Measurements from ENCODE around the gene ZSWIM5. TPM values are rescaled to one million over a fixed set of nuclear protein-coding genes. Genes with fewer than 3 reads are reported as not detected.
"Not testable (repeated sequence)": the region's sequence is repeated elsewhere in the genome, so short reads cannot be mapped to it uniquely, and the experiment has no call there.

ZSWIM5 gene
- 0.17 and 0.42 TPM in 2 replicates for total RNA-seq

- intact Hi-C loops (cut with micrococcal nuclease) = loop anchor here (2.0 to 5.0 kb wide), 3 partner anchors 97 to 481 kb away; partner anchors contain the start of genes GPBP1L1 and TMEM69
Measured at GRCh38 chr1:45205910-45206721, at the start of gene ZSWIM5. TSS of gene ZSWIM5 (minus strand) at chr1:45206605. CDS start at chr1:45206350, 255 bp downstream.

GRCh38 chr1:45254490-45254889 lies 48.1 kb upstream of the ZSWIM5 start:
- intact Hi-C loops (cut with micrococcal nuclease) = no loop called here

- intact Hi-C loops (cut with micrococcal nuclease) = no loop called here
Measured at GRCh38 chr1:45250544-45250943, 44.1 kb upstream of the ZSWIM5 start.

GRCh38 chr1:45248004-45248403 lies 41.6 kb upstream of the ZSWIM5 start:
- intact Hi-C loops (cut with micrococcal nuclease) = not testable (repeated sequence)

DNA sequence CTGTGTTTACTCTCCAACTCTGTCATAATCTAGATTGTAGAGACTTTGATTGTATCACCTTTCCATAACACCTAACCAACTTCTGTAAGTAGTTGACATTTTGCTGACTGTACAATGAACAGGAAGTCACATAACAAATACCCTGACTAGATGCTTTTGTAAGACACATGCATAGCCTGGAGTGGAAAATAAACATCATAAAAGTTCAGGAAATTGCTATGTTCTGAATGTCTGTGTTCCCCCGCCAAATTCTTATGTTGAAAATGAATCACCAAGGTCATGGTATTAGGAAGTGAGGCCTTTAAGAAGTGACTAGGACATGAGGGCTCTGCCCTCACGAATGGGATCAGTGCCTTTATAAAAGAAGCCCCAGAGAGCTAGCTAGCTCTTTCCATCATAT lies 40.4 kb upstream of the ZSWIM5 start:
- intact Hi-C loops (cut with micrococcal nuclease) = no loop called here

DNA sequence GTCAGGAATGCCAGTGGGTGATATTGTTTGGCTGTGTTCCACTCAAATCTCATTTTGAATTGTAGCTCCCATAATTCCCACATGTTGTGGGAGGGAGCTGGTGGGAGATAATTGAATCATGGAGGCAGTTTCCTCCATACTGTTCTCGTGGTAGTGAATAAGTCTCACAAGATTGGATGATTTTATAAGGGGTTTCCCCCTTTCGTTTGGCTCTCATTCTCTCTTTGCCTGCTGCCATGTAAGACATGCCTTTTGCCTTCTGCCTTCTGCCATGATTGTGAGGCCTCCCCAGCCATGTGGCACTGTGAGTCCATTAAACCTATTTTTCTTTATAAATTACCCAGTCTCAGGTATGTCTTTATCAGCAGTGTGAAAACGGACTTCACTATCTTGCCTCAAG lies 40.0 kb upstream of the ZSWIM5 start:
- intact Hi-C loops (cut with micrococcal nuclease) = not testable (repeated sequence)

DNA sequence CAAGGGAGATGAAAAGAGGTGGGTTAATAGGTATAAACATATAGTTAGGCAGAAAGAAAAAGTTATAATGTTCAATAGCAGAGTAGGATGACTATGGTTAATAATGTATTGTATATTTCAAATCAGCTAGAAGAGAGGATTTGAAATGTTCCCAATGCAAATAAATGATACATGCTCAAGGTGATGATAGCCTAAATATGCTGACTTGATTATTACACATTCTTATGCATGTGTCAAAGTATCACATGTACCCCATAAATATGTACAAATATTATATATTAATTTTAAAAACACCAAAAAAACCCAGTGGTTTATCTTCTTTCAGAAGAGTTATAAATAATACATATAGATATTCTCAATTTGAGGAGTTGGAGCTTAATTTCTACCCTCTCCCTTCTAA lies 38.3 kb upstream of the ZSWIM5 start:
- intact Hi-C loops (cut with micrococcal nuclease) = no loop called here

GRCh38 chr1:45243476-45244343 lies 37.3 kb upstream of the ZSWIM5 start:
- intact Hi-C loops (cut with micrococcal nuclease) = no loop called here

- intact Hi-C loops (cut with micrococcal nuclease) = no loop called here
Measured at GRCh38 chr1:45238846-45239245, 32.4 kb upstream of the ZSWIM5 start.

DNA sequence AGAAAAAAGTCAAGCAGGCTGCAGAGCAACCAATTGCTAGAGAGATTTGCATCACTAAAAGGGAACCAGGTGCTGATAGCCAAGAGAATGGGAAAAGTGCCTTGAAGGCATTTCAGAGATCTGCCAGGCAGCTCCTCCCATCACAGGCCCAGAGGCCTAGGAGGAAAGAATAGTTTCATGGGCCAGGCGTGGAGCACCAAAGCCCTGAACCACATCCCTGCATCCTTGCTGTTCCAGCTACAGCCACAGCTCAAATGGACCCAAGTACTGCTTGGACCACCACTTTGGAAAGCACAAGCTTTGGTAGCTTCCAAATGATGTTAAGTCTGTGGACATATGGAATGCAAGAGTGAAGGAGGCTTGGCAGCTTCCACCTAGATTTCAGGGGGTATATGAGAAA lies 29.7 kb upstream of the ZSWIM5 start:
- intact Hi-C loops (cut with micrococcal nuclease) = no loop called here

DNA sequence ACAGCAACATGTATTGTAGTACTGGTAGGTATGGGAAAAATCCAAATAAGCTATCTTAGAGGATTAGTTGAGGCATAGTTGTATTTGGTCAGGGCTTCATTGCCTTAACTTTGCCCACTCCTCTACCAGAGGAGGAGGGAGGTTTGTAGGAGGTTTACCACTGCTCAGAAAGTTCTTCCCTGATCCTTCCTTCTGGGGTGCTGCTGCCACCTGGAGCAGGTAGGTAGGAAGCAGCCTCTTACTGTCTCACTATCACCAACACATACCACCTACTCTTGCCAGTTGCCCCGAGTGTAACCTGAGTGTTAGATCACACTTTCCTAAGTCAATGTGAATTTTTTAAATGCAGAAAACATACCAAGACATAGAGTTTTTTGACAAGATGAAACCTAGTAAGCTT lies 24.1 kb upstream of the ZSWIM5 start:
- intact Hi-C loops (cut with micrococcal nuclease) = loop anchor here (1.0 kb wide), 1 partner anchor 216 kb away; no protein-coding TSS in a partner anchor

- intact Hi-C loops (cut with micrococcal nuclease) = no loop called here
Measured at GRCh38 chr1:45225598-45225997, 19.2 kb upstream of the ZSWIM5 start.

DNA sequence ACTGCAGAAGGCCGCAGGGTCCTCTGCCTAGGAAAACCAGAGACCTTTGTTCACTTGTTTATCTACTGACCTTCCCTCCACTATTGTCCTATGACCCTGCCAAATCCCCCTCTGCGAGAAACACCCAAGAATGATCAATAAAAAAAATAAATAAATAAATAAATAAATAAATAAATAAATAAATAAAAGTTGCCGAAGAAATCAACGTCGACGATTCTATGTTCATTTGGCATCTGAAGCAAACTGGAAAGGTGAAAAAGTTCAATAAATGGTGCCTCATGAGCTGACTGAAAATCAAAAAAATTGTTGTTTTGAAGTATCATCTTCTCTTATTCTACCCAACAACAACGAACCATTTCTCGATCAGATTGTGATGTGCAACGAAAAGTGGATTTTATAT lies 17.3 kb upstream of the ZSWIM5 start:
- intact Hi-C loops (cut with micrococcal nuclease) = not testable (repeated sequence)

DNA sequence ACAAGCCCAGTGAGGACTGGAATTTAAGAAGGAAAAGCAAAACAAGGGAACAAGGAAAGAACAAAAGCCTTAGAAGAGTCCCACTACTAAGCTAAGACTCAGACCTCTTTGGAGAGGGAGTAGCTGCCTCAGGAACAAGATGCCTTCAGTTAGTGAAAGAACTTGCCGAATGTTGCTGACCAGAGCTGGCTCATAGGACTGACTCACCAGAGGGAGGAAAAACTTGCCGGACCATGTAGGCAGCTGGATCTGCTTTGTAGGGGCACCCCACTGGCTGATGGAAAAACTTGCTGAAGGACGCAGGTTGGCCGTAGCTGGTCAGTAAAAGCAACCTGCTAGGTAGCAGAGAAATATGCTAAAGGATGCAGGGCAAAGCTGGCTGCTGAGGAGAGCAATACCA lies 15.3 kb upstream of the ZSWIM5 start:
- intact Hi-C loops (cut with micrococcal nuclease) = no loop called here

DNA sequence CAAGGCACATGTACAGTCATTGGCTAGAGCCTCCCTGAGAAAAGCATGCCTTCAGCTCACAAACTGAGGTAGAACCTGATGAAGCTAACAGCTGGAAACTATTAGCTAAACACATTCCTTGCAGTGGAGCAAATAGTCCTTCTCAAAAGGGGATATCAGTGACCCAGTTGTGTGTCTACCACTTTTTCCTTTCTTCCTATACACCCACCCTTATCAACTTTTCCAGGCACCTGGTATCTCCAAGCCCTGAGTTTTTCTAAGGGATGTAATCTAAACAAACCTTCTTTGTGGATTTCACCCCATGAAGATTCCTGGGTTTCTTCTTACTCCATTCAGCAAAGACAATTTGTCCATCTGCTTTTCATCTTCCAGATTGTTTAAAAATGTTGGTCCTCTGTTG lies 10.5 kb upstream of the ZSWIM5 start:
- intact Hi-C loops (cut with micrococcal nuclease) = no loop called here

- intact Hi-C loops (cut with micrococcal nuclease) = no loop called here
Measured at GRCh38 chr1:45216200-45216541, 9.8 kb upstream of the ZSWIM5 start.

DNA sequence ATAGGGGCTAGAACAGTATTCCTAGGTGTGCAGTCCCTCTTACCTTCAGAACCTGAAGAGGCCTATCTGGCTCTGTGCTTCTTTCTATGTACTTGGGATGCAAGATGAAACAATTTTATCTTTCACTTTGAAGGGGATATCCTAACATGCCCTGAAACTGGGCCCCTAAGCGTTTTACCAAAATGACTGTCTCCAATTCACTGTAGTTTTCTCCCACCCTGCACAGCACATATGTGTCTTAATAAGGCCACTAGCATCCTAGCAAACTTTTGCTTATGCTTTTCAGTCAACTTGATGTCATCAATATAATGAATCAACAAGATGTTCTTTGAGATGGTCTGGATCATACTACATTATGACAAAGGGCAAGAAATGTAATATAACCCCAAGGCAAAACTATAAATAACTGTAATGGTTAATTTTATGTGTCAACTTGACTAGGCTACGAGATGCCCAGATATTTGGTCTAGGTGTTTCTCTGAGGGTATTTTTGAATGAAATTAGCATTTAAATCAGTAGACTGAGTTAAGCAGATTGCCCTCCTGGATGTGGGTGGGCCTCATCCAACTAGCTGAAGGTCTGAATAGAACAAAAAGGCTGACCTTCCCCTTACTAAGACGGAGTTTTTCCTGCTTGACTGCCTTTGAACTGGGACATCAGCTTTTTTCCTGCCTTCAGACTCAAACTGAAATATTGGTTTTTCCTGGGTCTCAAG lies 9.2 kb upstream of the ZSWIM5 start:
- intact Hi-C loops (cut with micrococcal nuclease) = no loop called here

DNA sequence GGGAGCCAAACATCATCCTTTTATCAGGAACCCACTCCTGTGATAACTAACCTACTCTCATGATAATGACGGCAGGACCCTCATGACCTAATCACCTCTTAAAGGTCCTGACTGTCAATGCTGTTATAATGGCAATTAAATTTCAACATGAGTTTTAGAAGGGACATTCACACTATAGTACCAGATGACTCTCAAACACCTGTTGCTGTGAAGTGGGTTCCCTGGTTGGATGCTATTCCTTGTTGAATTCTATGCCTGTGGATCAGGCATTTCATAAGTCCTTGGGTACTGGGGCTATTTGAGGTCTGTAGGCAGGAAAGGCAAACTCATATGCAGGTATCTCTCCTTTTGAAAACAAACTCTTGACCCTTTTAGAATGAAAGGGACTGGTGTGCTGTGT lies 7.5 kb upstream of the ZSWIM5 start:
- intact Hi-C loops (cut with micrococcal nuclease) = no loop called here

DNA sequence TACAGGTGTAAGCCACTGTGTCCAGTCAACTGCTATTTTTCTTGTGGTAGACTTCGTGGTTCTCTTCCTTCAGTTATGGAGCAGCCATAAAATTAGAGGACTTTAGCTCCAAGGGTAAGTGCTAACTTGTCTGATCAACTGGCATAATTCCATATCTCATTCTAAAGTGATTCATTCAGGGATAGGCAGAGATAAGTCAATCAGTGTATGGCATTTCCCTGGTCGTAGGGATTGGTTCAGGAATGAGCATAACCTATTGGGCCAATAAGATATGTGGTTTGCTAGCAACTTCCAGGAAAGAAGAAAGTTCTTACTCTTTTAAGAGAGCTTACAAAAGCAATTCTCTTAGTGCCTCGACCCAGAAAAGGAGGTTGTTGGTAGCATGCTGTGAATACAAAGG lies 4.7 kb upstream of the ZSWIM5 start:
- intact Hi-C loops (cut with micrococcal nuclease) = no loop called here

GRCh38 chr1:45206808-45207623 lies 611 bp upstream of the ZSWIM5 start:
- intact Hi-C loops (cut with micrococcal nuclease) = loop anchor here (2.0 to 5.0 kb wide), 3 partner anchors 96 to 480 kb away; partner anchors contain the start of genes GPBP1L1 and TMEM69

All from T-helper 1 cell treated with Interleukin-12 subunit alpha and Interleukin-12 subunit beta and Interleukin-4 antibody, amounts not matched to agents 30 ng/mL and 1 ng/mL, for 36 hours (primary cell).